Astrocyte (in vitro differentiated cells and primary cell): ENCODE data around the gene GKN2. TPM values are rescaled to one million over a fixed set of nuclear protein-coding genes. Genes with fewer than 3 reads are reported as not detected.

Source experiments
- DNase-seq: peaks from one replicate; pipeline ENCODE4 v3.0.0-alpha.2; 2010; ENCODE audit warnings: low read depth
- FAIRE-seq: peaks from 2 replicates; lab custom pipeline; 2011; peaks lifted over from hg19 to GRCh38; lab: Jason Lieb, UNC
- H2AFZ ChIP-seq: 2 replicates; pipeline ENCODE4 v1.6.0; 2012; ENCODE audit warnings: low read depth, low read length, inconsistent platforms
- H3K27ac ChIP-seq: 2 replicates; pipeline ENCODE4 v1.5.1; 2011; ENCODE audit warnings: low read depth, low read length, inconsistent platforms
- H3K27me3 ChIP-seq: 2 replicates; pipeline ENCODE4 v1.6.0; 2011; ENCODE audit warnings: low read length, inconsistent platforms; ENCODE audit not compliant: insufficient read depth
- H3K36me3 ChIP-seq: 2 replicates; pipeline ENCODE4 v1.5.1; 2011; ENCODE audit warnings: low read length, inconsistent platforms; ENCODE audit not compliant: insufficient read depth
- H3K4me1 ChIP-seq: 2 replicates; pipeline ENCODE4 v1.5.1; 2011; ENCODE audit warnings: low read length, inconsistent platforms; ENCODE audit not compliant: insufficient read depth
- H3K4me2 ChIP-seq: 2 replicates; pipeline ENCODE4 v1.6.0; 2012; ENCODE audit warnings: low read length, inconsistent platforms
- H3K4me3 ChIP-seq: 2 replicates; pipeline ENCODE4 v1.5.1; 2011; ENCODE audit warnings: low read depth, mild to moderate bottlenecking, low read length, inconsistent platforms; ENCODE audit not compliant: insufficient read depth
- H3K79me2 ChIP-seq: 2 replicates; pipeline ENCODE4 v1.6.0; 2012; ENCODE audit warnings: mild to moderate bottlenecking, low read length, inconsistent platforms; ENCODE audit not compliant: insufficient read depth
- H3K9ac ChIP-seq: 2 replicates; pipeline ENCODE4 v1.6.0; 2012; ENCODE audit warnings: mild to moderate bottlenecking, low read length, inconsistent platforms
- H3K9me3 ChIP-seq: 2 replicates; pipeline ENCODE4 v1.5.1; 2012; ENCODE audit warnings: low read depth, mild to moderate bottlenecking, low read length, inconsistent platforms; ENCODE audit not compliant: insufficient read depth
- H4K20me1 ChIP-seq: 2 replicates; pipeline ENCODE4 v1.6.0; 2012; ENCODE audit warnings: low read length, inconsistent platforms; ENCODE audit not compliant: insufficient read depth
- H3K27ac Mint-ChIP-seq: one replicate; pipeline ENCODE4 v1.8.0; 2021; ENCODE audit warnings: mild to moderate bottlenecking, mixed read lengths; ENCODE audit not compliant: unreplicated experiment
- H3K27me3 Mint-ChIP-seq: one replicate; pipeline ENCODE4 v1.8.0; 2021; ENCODE audit warnings: low read depth, mixed read lengths; ENCODE audit not compliant: unreplicated experiment
- H3K36me3 Mint-ChIP-seq: one replicate; pipeline ENCODE4 v1.8.0; 2021; ENCODE audit warnings: low read depth, mixed read lengths; ENCODE audit not compliant: unreplicated experiment
- H3K4me1 Mint-ChIP-seq: one replicate; pipeline ENCODE4 v1.8.0; 2021; ENCODE audit warnings: low read depth, mixed read lengths; ENCODE audit not compliant: unreplicated experiment
- H3K4me3 Mint-ChIP-seq: one replicate; pipeline ENCODE4 v1.8.0; 2021; ENCODE audit warnings: mild to moderate bottlenecking, moderate library complexity, mixed read lengths; ENCODE audit not compliant: unreplicated experiment
- H3K9me3 Mint-ChIP-seq: one replicate; pipeline ENCODE4 v1.8.0; 2021; ENCODE audit warnings: mild to moderate bottlenecking, mixed read lengths; ENCODE audit not compliant: unreplicated experiment
- CTCF ChIP-seq: IDR thresholded peaks from 2 replicates; pipeline ENCODE4 v1.5.1; 2011; ENCODE audit warnings: low read depth, mild to moderate bottlenecking, inconsistent platforms, low read length, moderate library complexity; ENCODE audit not compliant: insufficient read depth
- EZH2 ChIP-seq: IDR thresholded peaks from 2 replicates; pipeline ENCODE4 v1.6.1; 2012; ENCODE audit warnings: mild to moderate bottlenecking, low read length, inconsistent platforms; ENCODE audit not compliant: insufficient read depth
- total RNA-seq: library from RNA; stranded (reverse); gene quantifications from 2 replicates; pipeline ENCODE4 v1.2.1, GENCODE V29; 2021

The GKN2 gene
- total RNA-seq, 1 donor from 2014 or later, result not detected

GRCh38 chr2:68974251-68974650 is 21.6 kb upstream of the GKN2 start, which contains the start of gene GKN1:
Gene GKN1, plus strand, starts transcription at chr2:68974636. Its CDS starts 42 bp downstream, at chr2:68974678.
- H3K27ac Mint-ChIP-seq, result no peak within 1 kb of the TSS
- no peak within 1 kb of the TSS for H3K27ac ChIP-seq
- no peaks in the 10 kb centered on the region for H3K9me3 ChIP-seq
- H3K36me3 Mint-ChIP-seq, result no peaks in the 10 kb centered on the region
- no peaks in the 10 kb centered on the region for H3K79me2 ChIP-seq
- H3K4me2 ChIP-seq, result no peak within 1 kb of the TSS
- H3K27me3 Mint-ChIP-seq, result no peaks in the 10 kb centered on the region
- FAIRE-seq (no peak), DNase-seq (peak; percentile 49)
- H2AFZ ChIP-seq, result no peak within 1 kb of the TSS
- TF ChIP-seq EZH2, result no peak
- no peak for TF ChIP-seq CTCF
- no peaks in the 10 kb centered on the region for H4K20me1 ChIP-seq
- no peaks in the 10 kb centered on the region for H3K27me3 ChIP-seq
- peaks cover 22% of the 10 kb centered on the region for H3K4me1 ChIP-seq
- no peak within 1 kb of the TSS for H3K4me3 Mint-ChIP-seq
- H3K9me3 Mint-ChIP-seq, result no peaks in the 10 kb centered on the region
- H3K4me1 Mint-ChIP-seq, result peaks cover 41% of the 10 kb centered on the region
- no peak within 1 kb of the TSS for H3K9ac ChIP-seq
- no peak within 1 kb of the TSS for H3K4me3 ChIP-seq
- no peaks in the 10 kb centered on the region for H3K36me3 ChIP-seq

DNA sequence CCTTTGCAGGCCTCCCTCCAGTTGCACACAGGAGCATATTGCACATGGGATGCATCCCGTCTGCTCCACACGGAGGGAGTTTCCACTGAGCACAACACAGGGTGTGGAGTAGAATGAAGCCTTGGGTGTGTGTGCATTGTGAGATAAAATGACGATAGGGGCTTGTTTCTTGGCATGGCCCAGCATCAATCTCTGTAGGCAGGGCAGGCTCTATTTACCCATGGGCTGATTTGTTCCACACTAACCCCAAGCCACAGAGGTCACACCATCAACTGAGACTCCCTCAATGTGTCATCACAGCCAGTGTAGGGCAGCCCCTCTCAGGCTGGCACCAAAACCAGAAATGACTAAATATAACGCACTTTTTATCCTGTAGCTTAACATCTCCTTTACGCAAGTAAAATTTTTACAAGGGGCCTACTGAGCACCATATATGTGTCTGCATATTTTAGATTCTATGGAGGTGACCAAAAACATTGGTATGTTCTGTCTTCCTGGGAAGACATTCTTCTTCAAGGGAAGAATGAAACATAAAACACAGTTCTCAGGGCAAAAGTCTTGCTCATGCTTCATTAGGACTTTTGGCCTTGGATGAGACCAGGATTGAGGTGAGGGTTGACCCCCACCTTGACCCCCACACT is 19.0 kb upstream of the GKN2 start:
- Histone ChIP-seq H3K27me3 (no peaks in the 10 kb centered on the region), H3K4me3 (no peak overlapping the region), H3K27ac (peak overlapping the region; percentile 87), H3K4me1 (peaks cover 22% of the 10 kb centered on the region), H3K4me2 (peak overlapping the region; percentile 73), H4K20me1 (no peaks in the 10 kb centered on the region), H3K79me2 (no peaks in the 10 kb centered on the region), H3K9me3 (no peaks in the 10 kb centered on the region), H3K36me3 (no peaks in the 10 kb centered on the region), H2AFZ (no peak overlapping the region), H3K9ac (peak overlapping the region; percentile 72)
- H3K4me1 Mint-ChIP-seq, result peaks cover 52% of the 10 kb centered on the region
- FAIRE-seq (peak; percentile 97), DNase-seq (peak; percentile 96)
- H3K36me3 Mint-ChIP-seq, result no peaks in the 10 kb centered on the region
- TF ChIP-seq CTCF (no peak), EZH2 (no peak)
- no peak overlapping the region for H3K4me3 Mint-ChIP-seq
- peak overlapping the region; percentile 99 for H3K27ac Mint-ChIP-seq
- no peaks in the 10 kb centered on the region for H3K9me3 Mint-ChIP-seq
- no peaks in the 10 kb centered on the region for H3K27me3 Mint-ChIP-seq
